GM21717 (cell line): ENCODE data around the gene TMC4.

Experiments
- ATAC-seq: cut with Tn5 transposase; IDR thresholded peaks from one replicate; pipeline ENCODE4 v1.9.1; 2021; ENCODE audit warnings: mild to moderate bottlenecking, moderate library complexity; ENCODE audit not compliant: unreplicated experiment

TMC4 gene

GRCh38 chr19:54156953-54157352 is 16.0 kb downstream of the TMC4 start:
- ATAC-seq, result no peak

GRCh38 chr19:54156490-54156889 is 16.5 kb downstream of the TMC4 start:
- ATAC-seq, result no peak

GRCh38 chr19:54155694-54156093 is 17.3 kb downstream of the TMC4 start:
- ATAC-seq, result no peak

GRCh38 chr19:54154603-54155345 is 18.2 kb downstream of the TMC4 start:
- ATAC-seq, result no peak

- ATAC-seq, result no peak
These were observed 19.1 kb downstream of the TMC4 start for GRCh38 chr19:54153731-54154326.

GRCh38 chr19:54152878-54153524 is 20.0 kb downstream of the TMC4 start:
- ATAC-seq, result no peak

GRCh38 chr19:54152267-54152666 is 20.7 kb downstream of the TMC4 start:
- no peak for ATAC-seq

GRCh38 chr19:54151362-54152035 is 21.5 kb downstream of the TMC4 start:
- ATAC-seq, result no peak

- ATAC-seq, result no peak
These were observed 23.7 kb downstream of the TMC4 start for GRCh38 chr19:54149021-54149812.

- no peak for ATAC-seq
These were observed 24.8 kb downstream of the TMC4 start for GRCh38 chr19:54148158-54148557.

GRCh38 chr19:54147676-54148075 is 25.3 kb downstream of the TMC4 start:
- ATAC-seq, result no peak

- ATAC-seq, result no peak
These were observed 27.3 kb downstream of the TMC4 start for GRCh38 chr19:54145541-54146158.

- ATAC-seq, result no peak
These were observed 30.7 kb downstream of the TMC4 start for GRCh38 chr19:54142166-54142780.

GRCh38 chr19:54141356-54141755 is 31.6 kb downstream of the TMC4 start:
- no peak for ATAC-seq

GRCh38 chr19:54138489-54139256 is 34.3 kb downstream of the TMC4 start:
- ATAC-seq, result no peak

GRCh38 chr19:54137699-54138488 is 35.1 kb downstream of the TMC4 start, which contains the start of gene CNOT3:
Gene CNOT3 (plus strand): TSS chr19:54137762. CDS start chr19:54142979, 5,217 bp downstream.
- ATAC-seq, result no peak

GRCh38 chr19:54136864-54137698 is 35.9 kb downstream of the TMC4 start:
- peak; percentile 75 for ATAC-seq
